Effector CD4-positive, alpha-beta T cell (primary cell): Measurements from ENCODE around the gene FAAP20.
A peak's percentile ranks its signal among the peaks of the same experiment; 100 is the strongest.

ENCODE experiments used
- DNase-seq: peaks from one replicate; pipeline ENCODE4 v3.0.0-alpha.2; 2020
- total RNA-seq: gene quantifications from one replicate; lab custom pipeline; 2026; lab: John Stamatoyannopoulos, UW

FAAP20 gene
- total RNA-seq, result 25.3 reads per million, percentile 52 among the genes with 10 or more reads in this experiment

GRCh38 chr1:2194319-2194897 is at the start of gene FAAP20:
Gene FAAP20 (minus strand): TSS chr1:2194772. CDS start chr1:2194749, 23 bp downstream.
- DNase-seq, result peak; percentile 60

- DNase-seq, result no peak
Observed at GRCh38 chr1:2242814-2243725, 48.5 kb upstream of the FAAP20 start.

- no peak for DNase-seq
Observed at GRCh38 chr1:2241820-2242219, 47.2 kb upstream of the FAAP20 start.

- no peak for DNase-seq
Observed at GRCh38 chr1:2240270-2241156, 45.9 kb upstream of the FAAP20 start.

GRCh38 chr1:2239384-2239985 is 44.9 kb upstream of the FAAP20 start:
- DNase-seq, result no peak

GRCh38 chr1:2239013-2239370 is 44.4 kb upstream of the FAAP20 start:
- no peak for DNase-seq

- no peak for DNase-seq
Observed at GRCh38 chr1:2238361-2239012, 43.9 kb upstream of the FAAP20 start.

- no peak for DNase-seq
Observed at GRCh38 chr1:2237773-2238172, 43.2 kb upstream of the FAAP20 start.

GRCh38 chr1:2236695-2237677 is 42.4 kb upstream of the FAAP20 start:
- DNase-seq, result peak; percentile 57

- DNase-seq, result no peak
Observed at GRCh38 chr1:2235300-2235998, 40.9 kb upstream of the FAAP20 start.

GRCh38 chr1:2234762-2235113 is 40.2 kb upstream of the FAAP20 start:
- DNase-seq, result no peak

GRCh38 chr1:2233997-2234761 is 39.6 kb upstream of the FAAP20 start:
- peak; percentile 76 for DNase-seq

- DNase-seq, result no peak
Observed at GRCh38 chr1:2233468-2233867, 38.9 kb upstream of the FAAP20 start.

GRCh38 chr1:2232916-2233438 is 38.4 kb upstream of the FAAP20 start:
- no peak for DNase-seq

- no peak for DNase-seq
Observed at GRCh38 chr1:2232255-2232915, 37.8 kb upstream of the FAAP20 start.

- peak; percentile 75 for DNase-seq
Observed at GRCh38 chr1:2231532-2232254, 37.1 kb upstream of the FAAP20 start.

- peak; percentile 58 for DNase-seq
Observed at GRCh38 chr1:2230781-2231531, 36.4 kb upstream of the FAAP20 start.
